Measurements from ENCODE around the gene RABGAP1L. TPM values are rescaled to one million over a fixed set of nuclear protein-coding genes. Genes with fewer than 3 reads are reported as not detected.

Gene RABGAP1L
- total RNA-seq, 1 experiment from 2014 or later, result 57.4 TPM

DNA sequence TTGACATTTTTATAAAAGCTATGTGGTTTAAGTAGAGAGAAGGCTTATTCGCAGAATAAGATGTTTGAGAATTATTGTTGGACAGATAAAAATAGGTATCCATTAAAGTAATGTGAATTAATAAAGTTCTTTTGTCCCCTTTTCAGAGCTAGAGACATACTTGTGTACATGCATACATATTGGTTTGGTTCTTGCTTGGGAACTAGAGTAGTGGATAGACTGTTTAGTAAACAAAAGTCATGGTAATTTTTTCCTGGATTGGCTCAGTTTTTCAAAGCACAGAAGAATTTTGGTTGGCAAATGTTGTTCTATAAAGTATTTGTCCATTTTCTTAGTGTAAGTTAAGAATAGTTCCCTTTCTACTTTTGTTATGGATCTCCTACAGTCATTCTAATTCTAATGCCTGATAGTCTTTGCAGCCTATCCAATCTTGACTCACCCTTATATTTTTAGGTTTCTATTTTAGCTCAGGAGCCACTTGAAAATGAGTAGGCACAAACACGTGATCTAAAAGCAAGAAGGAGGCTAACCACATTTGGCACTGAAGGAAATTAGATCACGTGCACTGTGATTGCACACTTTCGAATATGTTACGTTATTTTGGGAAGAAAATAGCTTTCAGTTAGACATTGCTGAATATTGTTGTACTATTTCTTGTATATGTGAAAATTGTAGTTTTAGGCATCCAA is 47.0 kb downstream of the RABGAP1L start:
- no TSS peak for BruUV-seq (replicated peaks)
- H3K4me1 ChIP-seq (replicated peaks; ENCODE audit: insufficient read depth), result no peaks in the 10 kb centered on the region
- H3K9me2 ChIP-seq (ENCODE audit: insufficient read depth), result no peaks in the 10 kb centered on the region; the same call in 1 of the 2 replicates
- no peak for DNase-seq
- intact Hi-C loops (cut with micrococcal nuclease; ENCODE audit: unreplicated experiment), result no loop called here
- TF ChIP-seq EZH2 (IDR thresholded peaks at IDR 0.05; ENCODE audit: low read depth), result no peak
- TF ChIP-seq, protein P1, sequence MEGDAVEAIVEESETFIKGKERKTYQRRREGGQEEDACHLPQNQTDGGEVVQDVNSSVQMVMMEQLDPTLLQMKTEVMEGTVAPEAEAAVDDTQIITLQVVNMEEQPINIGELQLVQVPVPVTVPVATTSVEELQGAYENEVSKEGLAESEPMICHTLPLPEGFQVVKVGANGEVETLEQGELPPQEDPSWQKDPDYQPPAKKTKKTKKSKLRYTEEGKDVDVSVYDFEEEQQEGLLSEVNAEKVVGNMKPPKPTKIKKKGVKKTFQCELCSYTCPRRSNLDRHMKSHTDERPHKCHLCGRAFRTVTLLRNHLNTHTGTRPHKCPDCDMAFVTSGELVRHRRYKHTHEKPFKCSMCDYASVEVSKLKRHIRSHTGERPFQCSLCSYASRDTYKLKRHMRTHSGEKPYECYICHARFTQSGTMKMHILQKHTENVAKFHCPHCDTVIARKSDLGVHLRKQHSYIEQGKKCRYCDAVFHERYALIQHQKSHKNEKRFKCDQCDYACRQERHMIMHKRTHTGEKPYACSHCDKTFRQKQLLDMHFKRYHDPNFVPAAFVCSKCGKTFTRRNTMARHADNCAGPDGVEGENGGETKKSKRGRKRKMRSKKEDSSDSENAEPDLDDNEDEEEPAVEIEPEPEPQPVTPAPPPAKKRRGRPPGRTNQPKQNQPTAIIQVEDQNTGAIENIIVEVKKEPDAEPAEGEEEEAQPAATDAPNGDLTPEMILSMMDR (conservative IDR thresholded peaks at IDR 0.05), result no peak
- H3K27ac ChIP-seq, result no peak overlapping the region
- no peak overlapping the region for H3K4me2 ChIP-seq
- no peaks in the 10 kb centered on the region for H3K36me3 ChIP-seq (ENCODE audit: low read depth)
- POLR2A ChIA-PET (ENCODE audit: unreplicated experiment), result no interaction called here
- no peaks in the 10 kb centered on the region for H3K79me2 ChIP-seq (ENCODE audit: low read depth)
- CTCF ChIA-PET, result no interaction called here
- H3K27me3 ChIP-seq (ENCODE audit: insufficient read depth, low read depth), result no peaks in the 10 kb centered on the region
- no peak overlapping the region for H2AFZ ChIP-seq
- no peak overlapping the region for H3K4me3 ChIP-seq
- no peaks in the 10 kb centered on the region; the same call in 1 of the 2 replicates for H3K9me3 ChIP-seq (ENCODE audit: insufficient read depth, low read depth)
- no peaks in the 10 kb centered on the region for H3F3A ChIP-seq (ENCODE audit: insufficient read depth, low read depth)
- no peaks in the 10 kb centered on the region for H4K20me1 ChIP-seq (ENCODE audit: insufficient read depth)

DNA sequence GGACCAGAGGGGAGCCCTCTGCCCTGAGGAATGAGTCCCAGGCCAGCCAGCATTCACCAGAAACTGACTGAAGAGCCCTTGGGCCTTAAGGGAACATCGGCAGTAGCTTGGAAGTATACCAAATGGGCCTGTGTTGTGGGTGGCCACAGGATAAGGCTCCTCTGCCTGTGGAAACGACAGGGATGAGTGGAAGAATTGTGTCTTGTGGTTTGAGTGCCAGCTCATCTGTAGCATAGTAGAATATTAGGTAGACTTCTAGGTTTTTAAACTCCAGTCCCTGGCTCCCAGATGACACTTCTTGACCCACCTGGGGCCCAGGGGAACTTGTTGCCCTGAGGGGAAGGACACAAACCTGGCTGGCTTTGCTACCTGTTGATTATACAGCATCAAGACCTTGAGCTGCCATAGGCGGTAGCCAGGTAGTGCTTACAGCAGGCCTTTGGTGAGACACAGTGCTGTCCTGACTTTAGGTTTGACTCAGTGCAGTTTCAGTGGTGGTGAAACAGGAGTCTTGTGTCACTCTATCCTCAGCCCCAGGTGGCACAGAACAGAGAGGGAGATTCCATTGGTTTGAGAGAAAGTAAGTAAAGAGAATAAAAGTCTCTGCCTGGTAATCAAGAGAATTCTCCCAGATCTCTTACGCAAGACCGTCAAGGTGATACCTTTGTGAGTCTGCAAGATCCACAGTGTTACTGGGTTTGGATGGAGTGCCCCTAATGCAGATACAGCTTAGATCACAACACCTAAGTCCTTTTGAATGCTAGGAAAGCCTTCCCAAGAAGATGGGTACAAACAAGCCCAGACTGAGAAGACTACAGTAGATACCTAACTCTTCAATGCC is 50.2 kb downstream of the RABGAP1L start:
- Histone ChIP-seq H3K9me3 (ENCODE audit: insufficient read depth, low read depth) (no peaks in the 10 kb centered on the region), H2AFZ (no peak overlapping the region), H3K27me3 (ENCODE audit: insufficient read depth, low read depth) (no peaks in the 10 kb centered on the region), H3K36me3 (ENCODE audit: low read depth) (no peaks in the 10 kb centered on the region), H3F3A (ENCODE audit: insufficient read depth, low read depth) (no peaks in the 10 kb centered on the region), H3K79me2 (ENCODE audit: low read depth) (no peaks in the 10 kb centered on the region), H3K4me1 (replicated peaks; ENCODE audit: insufficient read depth) (no peaks in the 10 kb centered on the region), H3K27ac (no peak overlapping the region), H4K20me1 (ENCODE audit: insufficient read depth) (no peaks in the 10 kb centered on the region), H3K9me2 (ENCODE audit: insufficient read depth) (no peaks in the 10 kb centered on the region; the same call in 1 of the 2 replicates), H3K4me2 (no peak overlapping the region), H3K4me3 (no peak overlapping the region)
- ChIA-PET CTCF (no interaction called here), POLR2A (ENCODE audit: unreplicated experiment) (no interaction called here)
- no peak for DNase-seq
- TF ChIP-seq, protein P1 (conservative IDR thresholded peaks at IDR 0.05), result no peak
- TF ChIP-seq EZH2 (IDR thresholded peaks at IDR 0.05; ENCODE audit: low read depth), result no peak
- intact Hi-C loops (cut with micrococcal nuclease; ENCODE audit: unreplicated experiment), result loop anchor here (10.0 kb wide), 2 partner anchors 115 to 225 kb away; no protein-coding TSS in a partner anchor
- no TSS peak for BruUV-seq (replicated peaks)

DNA sequence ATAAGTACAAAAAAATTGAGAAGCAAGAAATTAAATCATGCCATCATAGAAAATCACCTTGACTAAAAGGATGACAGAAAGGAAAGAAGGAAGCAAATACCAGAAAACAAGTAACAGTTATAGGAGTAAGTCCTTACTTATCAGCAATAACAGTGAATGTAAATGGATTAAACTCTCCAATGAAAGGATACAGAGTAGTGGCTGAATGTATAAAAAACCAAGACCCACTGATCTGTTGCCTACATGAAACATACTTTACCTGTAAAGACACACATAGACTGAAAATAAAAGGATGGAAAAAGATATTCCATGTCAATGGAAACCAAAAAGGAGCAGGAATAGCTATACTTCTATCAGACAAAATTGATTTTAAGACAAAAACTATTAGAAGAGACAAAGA is 52.2 kb downstream of the RABGAP1L start:
- Histone ChIP-seq H3K9me3 (ENCODE audit: insufficient read depth, low read depth) (no peaks in the 10 kb centered on the region), H3K27ac (no peak overlapping the region), H3K4me3 (no peak overlapping the region), H3K9me2 (ENCODE audit: insufficient read depth) (no peaks in the 10 kb centered on the region; the same call in 1 of the 2 replicates), H2AFZ (no peak overlapping the region), H3K79me2 (ENCODE audit: low read depth) (no peaks in the 10 kb centered on the region), H4K20me1 (ENCODE audit: insufficient read depth) (no peaks in the 10 kb centered on the region), H3K4me2 (no peak overlapping the region), H3K36me3 (ENCODE audit: low read depth) (no peaks in the 10 kb centered on the region), H3F3A (ENCODE audit: insufficient read depth, low read depth) (no peaks in the 10 kb centered on the region), H3K4me1 (replicated peaks; ENCODE audit: insufficient read depth) (no peaks in the 10 kb centered on the region), H3K27me3 (ENCODE audit: insufficient read depth, low read depth) (no peaks in the 10 kb centered on the region)
- BruUV-seq (replicated peaks), result no TSS peak
- intact Hi-C loops (cut with micrococcal nuclease; ENCODE audit: unreplicated experiment), result loop anchor here (10.0 kb wide), 2 partner anchors 117 to 227 kb away; no protein-coding TSS in a partner anchor
- ChIA-PET CTCF (no interaction called here), POLR2A (ENCODE audit: unreplicated experiment) (no interaction called here)
- TF ChIP-seq, protein P1 (conservative IDR thresholded peaks at IDR 0.05), result no peak
- TF ChIP-seq EZH2 (IDR thresholded peaks at IDR 0.05; ENCODE audit: low read depth), result no peak
- DNase-seq, result no peak
